Heart right ventricle (tissue), 16 donors: ENCODE measurements around the gene TRMU. TPM values are rescaled to one million over a fixed set of nuclear protein-coding genes. Genes with fewer than 3 reads are reported as not detected.

Source experiments
- ATAC-seq, 8 donors: fragments of 200-7000 bp; cut with Tn5 transposase; one replicate each; pipeline ENCODE4 v1.9.1; 2020; ENCODE audit warnings: mild to moderate bottlenecking in 8 of 8, moderate library complexity in 8 of 8, moderate number of reproducible peaks in 1 of 8
- DNase-seq, 2 donors: peaks; one replicate each; pipeline ENCODE4 v3.0.0-alpha.2; 2020
- H3K27ac ChIP-seq, 10 donors: fragments of 200-600 bp; sonication (generic) in 2 of 10; one replicate each; pipeline versions ENCODE4 v1.5.0 to v1.8.0; 2020 to 2022; ENCODE audit warnings: mild to moderate bottlenecking in 3 of 10
- H3K27me3 ChIP-seq, 7 donors: fragments of 200-600 bp; one replicate each; pipeline ENCODE4 v1.8.0; 2021 to 2022; ENCODE audit warnings: mild to moderate bottlenecking in 2 of 7
- H3K36me3 ChIP-seq, 9 donors: fragments of 200-600 bp; sonication (generic) in 1 of 9; one replicate each; pipeline versions ENCODE4 v1.5.0 to v1.8.0; 2020 to 2022; ENCODE audit warnings: mild to moderate bottlenecking in 2 of 9
- H3K4me1 ChIP-seq, 9 donors: fragments of 200-600 bp; sonication (generic) in 1 of 9; one replicate each; pipeline versions ENCODE4 v1.5.0 to v1.8.0; 2020 to 2022; ENCODE audit warnings: mild to moderate bottlenecking in 4 of 9
- H3K4me3 ChIP-seq, 10 donors: fragments of 200-600 bp; sonication (generic) in 2 of 10; one replicate each; pipeline versions ENCODE4 v1.5.0 to v1.8.0; 2020 to 2022; ENCODE audit warnings: mild to moderate bottlenecking in 7 of 10, moderate library complexity in 2 of 10
- H3K9me3 ChIP-seq, 11 donors: fragments of 200-600 bp in 10 of 11; sonication (generic) in 2 of 11; one replicate each; pipeline versions ENCODE4 v1.5.0 to v1.8.0; 2013 to 2022; ENCODE audit warnings: mild to moderate bottlenecking in 2 of 11, control low read depth in 1 of 11, moderate library complexity in 1 of 11
- WGBS, 2 donors: extraction: QIAGEN DNeasy Blood & Tissue Kit; methylation state at CpG; one replicate each; pipeline ENCODE4 v1.1.7; 2013; ENCODE audit warnings: inconsistent platforms in 1 of 2; 5-methylcytosine and 5-hydroxymethylcytosine counted together
- intact Hi-C, 10 donors: fragments of 100-400 bp; cut with DNase I; formaldehyde crosslinking; loops; one replicate each; pipeline versions ENCODE4 v1.11.1 to v1.14.2; 2022
- polyA plus RNA-seq, 2 donors: library from polyadenylated mRNA; stranded (reverse); fragments of 200-250 nt; gene quantifications; one replicate each; pipeline ENCODE4 v1.2.3, GENCODE V29; 2013
- total RNA-seq, 10 donors: library from RNA; stranded (reverse); fragmentation: NEBNext Ultra II Directional in 3 of 10; extraction: Animal tissue kit (Norgen Biotek cat#: 25700) in 3 of 10; gene quantifications; one replicate each; pipeline versions ENCODE4 v1.2.1 to v1.2.4, GENCODE V29; 2021 to 2023
- TF ChIP-seq, protein P1 (sequence below), 9 donors: fragments of 200-600 bp; sonication (generic) in 2 of 9; IDR thresholded peaks; one replicate each; pipeline versions ENCODE4 v1.5.0 to v1.8.0; 2021 to 2022; ENCODE audit warnings: antibody characterized with exemption in 9 of 9, mild to moderate bottlenecking in 5 of 9, moderate library complexity in 1 of 9
- donor health status: Arrhythmogenic right ventricular cardiomyopathy.
- donor health status: ischemic (EF 13 %, LVEDD 7.1; RV severe dilation, severe dysfunction).
- donor health status: healthy with polysubstance abuse.
- donor health status: DM: no; HTN: yes; CAD: no.
- donor health status: DM: no; HTN: no; CAD: no.
- donor health status: ischemic (EF 25% LVEDD 6.9; RV normal size, moderate dysfunction).
- donor health status: ischemic (EF 25% LVEDD 5.7; RV mildly dilated, moderate dysfunction).
- donor health status: healthy.
- donor health status: DM: yes; HTN: yes; CAD: no.
- donor health status: Ischemic cardiomyopathy.
- donor health status: ischemic (EF 35%, LVEDD 5.7; RV mildly dilated, moderate dysfunction).
- donor health status: nonischemic (EF 11% LVEDD 7.7; RV severe dilation, severe dysfunction).
- donor health status: DM: yes; HTN: yes; CAD: no.
- donor health status: PGD.
- donor health status: ischemic (EF 29% LVEDD 5.4; RV normal size, mild dysfunction).
- donor health status: nonischemic (EF 23%, LVEDD 6.1; RV moderate dilation, normal function).

TRMU gene
- total and polyA plus RNA-seq, 12 donors: 22.1 to 80.5 (median 31.1) TPM

DNA sequence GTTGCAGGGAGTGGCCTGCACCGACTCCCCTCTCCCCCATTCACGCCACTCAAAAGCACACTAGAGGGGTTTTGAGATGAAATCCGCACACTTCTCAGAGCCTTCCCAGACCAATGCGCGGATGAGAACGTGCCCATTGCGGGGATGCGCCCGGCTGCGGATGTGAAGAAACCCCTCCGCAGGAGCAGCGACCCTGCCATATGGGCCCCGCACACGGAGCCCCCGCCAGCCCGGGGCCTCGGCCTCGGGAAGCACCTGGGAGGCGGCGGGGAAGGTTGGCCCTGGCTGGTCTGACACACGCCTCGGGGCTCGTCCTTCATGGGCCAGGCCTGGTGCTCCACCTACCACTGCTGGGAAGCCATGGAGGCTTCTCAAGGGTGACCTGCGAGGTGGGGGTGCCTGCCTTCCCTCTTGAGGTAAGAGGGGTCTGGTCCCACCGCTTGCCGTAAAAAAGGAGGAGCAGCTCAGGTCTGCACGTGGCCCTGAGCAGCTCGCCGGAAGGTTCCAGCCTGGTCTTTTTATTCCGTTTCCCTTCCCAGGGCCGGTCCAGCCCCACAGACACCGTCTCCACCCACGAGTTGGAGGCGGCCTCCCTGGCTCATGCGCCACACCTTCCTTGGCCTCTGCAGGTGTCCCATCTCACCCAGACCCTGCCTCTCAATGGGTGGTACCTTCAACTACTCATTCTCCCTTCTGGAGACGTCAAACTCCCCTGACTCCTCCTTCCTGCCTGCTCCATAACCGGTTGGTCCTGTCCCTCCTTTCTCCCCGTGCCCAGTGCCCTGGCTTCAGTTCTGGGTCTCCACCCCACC is 39.4 kb downstream of the TRMU start:
- Histone ChIP-seq H3K36me3 (no peaks in the 10 kb centered on the region), H3K9me3 (peaks cover 0 to 14% (median 4%) of the 10 kb centered on the region in 11 donors), H3K27ac (no peak overlapping the region), H3K4me1 (peaks cover 0 to 15% (median 3%) of the 10 kb centered on the region in 9 donors), H3K4me3 (no peak overlapping the region), H3K27me3 (peaks cover 0 to 12% (median 0%) of the 10 kb centered on the region in 7 donors)
- intact Hi-C loops: loop anchor here in 1 of 10 donors (5.0 kb wide), 1 partner anchor 1007 kb away; no protein-coding TSS in a partner anchor
- ATAC-seq (no peak), DNase-seq (peak in 1 of 2 donors; percentile 8)
- TF ChIP-seq, protein P1, sequence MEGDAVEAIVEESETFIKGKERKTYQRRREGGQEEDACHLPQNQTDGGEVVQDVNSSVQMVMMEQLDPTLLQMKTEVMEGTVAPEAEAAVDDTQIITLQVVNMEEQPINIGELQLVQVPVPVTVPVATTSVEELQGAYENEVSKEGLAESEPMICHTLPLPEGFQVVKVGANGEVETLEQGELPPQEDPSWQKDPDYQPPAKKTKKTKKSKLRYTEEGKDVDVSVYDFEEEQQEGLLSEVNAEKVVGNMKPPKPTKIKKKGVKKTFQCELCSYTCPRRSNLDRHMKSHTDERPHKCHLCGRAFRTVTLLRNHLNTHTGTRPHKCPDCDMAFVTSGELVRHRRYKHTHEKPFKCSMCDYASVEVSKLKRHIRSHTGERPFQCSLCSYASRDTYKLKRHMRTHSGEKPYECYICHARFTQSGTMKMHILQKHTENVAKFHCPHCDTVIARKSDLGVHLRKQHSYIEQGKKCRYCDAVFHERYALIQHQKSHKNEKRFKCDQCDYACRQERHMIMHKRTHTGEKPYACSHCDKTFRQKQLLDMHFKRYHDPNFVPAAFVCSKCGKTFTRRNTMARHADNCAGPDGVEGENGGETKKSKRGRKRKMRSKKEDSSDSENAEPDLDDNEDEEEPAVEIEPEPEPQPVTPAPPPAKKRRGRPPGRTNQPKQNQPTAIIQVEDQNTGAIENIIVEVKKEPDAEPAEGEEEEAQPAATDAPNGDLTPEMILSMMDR (IDR thresholded peaks at IDR 0.05): no peak
- 91 to 93% methylated on average over 38 of the region's 38 CpGs for WGBS, 2 donors

DNA sequence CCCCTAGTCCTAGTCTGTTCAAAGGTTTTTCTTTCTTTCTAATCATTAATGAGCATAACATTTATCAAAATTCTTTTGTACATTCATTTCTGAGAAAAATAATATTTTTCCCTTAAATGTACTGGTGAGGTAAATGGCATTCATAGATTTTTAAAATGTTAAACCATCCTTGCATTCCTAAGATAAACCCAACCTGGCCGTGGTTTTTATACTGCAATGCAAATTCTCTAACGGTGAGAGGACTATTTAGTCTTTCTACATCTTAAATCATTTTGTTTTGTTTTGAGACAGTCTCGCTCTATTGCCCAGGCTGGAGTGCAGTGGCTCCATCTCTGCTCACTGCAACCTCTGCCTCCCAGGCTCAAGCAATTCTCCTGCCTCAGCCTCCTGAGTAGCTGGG is 40.6 kb downstream of the TRMU start:
- TF ChIP-seq, protein P1 (IDR thresholded peaks at IDR 0.05): no peak
- Histone ChIP-seq H3K27ac (no peak overlapping the region), H3K36me3 (no peaks in the 10 kb centered on the region), H3K4me3 (no peak overlapping the region), H3K9me3 (peaks cover 0 to 14% (median 4%) of the 10 kb centered on the region in 11 donors), H3K4me1 (peaks cover 0 to 15% (median 3%) of the 10 kb centered on the region in 9 donors), H3K27me3 (peaks cover 0 to 12% (median 0%) of the 10 kb centered on the region in 7 donors)
- intact Hi-C loops: loop anchor here in 1 of 10 donors (5.0 kb wide), 1 partner anchor 1006 kb away; no protein-coding TSS in a partner anchor
- ATAC-seq (no peak), DNase-seq (no peak)
- WGBS, 2 donors: 94 to 98% methylated on average over 3 of the region's 3 CpGs

DNA sequence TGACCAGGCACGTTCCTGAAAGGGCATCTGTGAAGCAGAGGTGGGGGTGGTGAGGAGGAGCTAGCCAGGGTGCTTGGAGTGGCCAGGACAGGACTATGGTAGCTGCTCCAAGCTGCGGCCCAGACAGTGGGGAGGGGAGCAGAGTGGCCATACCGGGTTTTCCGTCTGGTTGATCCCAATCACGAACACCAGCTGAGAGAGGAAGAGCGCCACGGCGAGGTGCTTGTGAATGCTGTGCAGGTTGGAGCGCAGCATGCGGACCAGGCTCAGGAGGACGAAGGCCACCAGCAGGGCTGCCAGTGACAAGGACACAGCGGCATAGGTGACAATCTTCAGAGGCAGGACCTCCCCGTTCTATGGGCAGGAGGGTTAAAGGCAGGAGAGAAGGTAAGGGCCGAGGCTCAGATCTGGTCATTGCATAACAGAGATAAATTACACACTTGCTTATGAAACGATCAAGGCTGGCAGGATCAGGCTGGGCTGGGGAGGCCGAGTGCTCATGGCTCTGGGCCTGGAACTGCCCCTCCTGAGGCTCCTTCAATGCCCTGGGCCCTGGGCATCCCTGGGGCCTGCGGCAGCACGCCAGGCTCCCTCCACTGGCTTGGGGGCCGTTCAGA is 41.5 kb downstream of the TRMU start:
- no peaks in the 10 kb centered on the region for H3K36me3 ChIP-seq
- DNase-seq (peak in 1 of 2 donors; percentile 10), ATAC-seq (peak in 6 of 8 donors; percentile 13 to 72 (median 59))
- peak overlapping the region in 6 of 10 donors; percentile 2 to 55 (median 38) for H3K27ac ChIP-seq
- WGBS, 2 donors: 85 to 90% methylated on average over 19 of the region's 19 CpGs
- TF ChIP-seq, protein P1 (IDR thresholded peaks at IDR 0.05): no peak
- peaks cover 0 to 14% (median 4%) of the 10 kb centered on the region in 11 donors for H3K9me3 ChIP-seq
- intact Hi-C loops: loop anchor here in 1 of 10 donors (5.0 kb wide), 1 partner anchor 1005 kb away; no protein-coding TSS in a partner anchor
- peaks cover 0 to 12% (median 0%) of the 10 kb centered on the region in 7 donors for H3K27me3 ChIP-seq
- peaks cover 0 to 15% (median 3%) of the 10 kb centered on the region in 9 donors for H3K4me1 ChIP-seq
- H3K4me3 ChIP-seq: no peak overlapping the region
